Fibroblast of mammary gland (primary cell): Measurements from ENCODE around the gene ANKRD44.
"Not testable (repeated sequence)": the region's sequence is repeated elsewhere in the genome, so short reads cannot be mapped to it uniquely, and the experiment has no call there.

Experiments used
- DNase-seq: peaks from one replicate; pipeline ENCODE4 v3.0.0-alpha.2; 2010; ENCODE audit warnings: low read depth
- H3K4me3 ChIP-seq: 2 replicates; pipeline ENCODE4 v1.5.1; 2011; ENCODE audit warnings: low read depth, mild to moderate bottlenecking, low read length, moderate library complexity; ENCODE audit not compliant: control insufficient read depth
- TF ChIP-seq, protein P1 (sequence below): conservative IDR thresholded peaks from 2 replicates; pipeline ENCODE4 v1.5.1; 2011; ENCODE audit warnings: low read depth, low read length, inconsistent platforms; ENCODE audit not compliant: control insufficient read depth, insufficient read depth

ANKRD44 gene

DNA sequence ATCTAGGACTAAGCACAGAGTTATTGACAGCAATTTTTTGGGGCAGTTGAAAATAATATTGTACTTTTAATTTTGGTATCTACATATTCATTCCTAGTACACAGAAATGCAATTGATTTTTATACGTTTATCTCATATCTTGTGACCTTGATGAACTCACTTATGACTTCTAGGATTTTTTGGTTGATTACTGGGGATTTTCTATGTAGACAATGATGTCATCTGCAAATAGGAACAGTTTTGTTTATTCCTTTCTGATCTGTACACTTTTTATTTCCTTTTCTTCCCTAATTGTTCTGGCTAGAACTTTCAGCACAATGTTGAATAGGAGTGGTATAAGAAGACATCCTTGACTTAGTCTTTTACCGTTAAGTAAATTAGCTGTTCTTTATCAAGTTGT, 240.6 kb downstream of the ANKRD44 start:
- DNase-seq: no peak
- H3K4me3 ChIP-seq: no peak overlapping the region
- TF ChIP-seq, protein P1, sequence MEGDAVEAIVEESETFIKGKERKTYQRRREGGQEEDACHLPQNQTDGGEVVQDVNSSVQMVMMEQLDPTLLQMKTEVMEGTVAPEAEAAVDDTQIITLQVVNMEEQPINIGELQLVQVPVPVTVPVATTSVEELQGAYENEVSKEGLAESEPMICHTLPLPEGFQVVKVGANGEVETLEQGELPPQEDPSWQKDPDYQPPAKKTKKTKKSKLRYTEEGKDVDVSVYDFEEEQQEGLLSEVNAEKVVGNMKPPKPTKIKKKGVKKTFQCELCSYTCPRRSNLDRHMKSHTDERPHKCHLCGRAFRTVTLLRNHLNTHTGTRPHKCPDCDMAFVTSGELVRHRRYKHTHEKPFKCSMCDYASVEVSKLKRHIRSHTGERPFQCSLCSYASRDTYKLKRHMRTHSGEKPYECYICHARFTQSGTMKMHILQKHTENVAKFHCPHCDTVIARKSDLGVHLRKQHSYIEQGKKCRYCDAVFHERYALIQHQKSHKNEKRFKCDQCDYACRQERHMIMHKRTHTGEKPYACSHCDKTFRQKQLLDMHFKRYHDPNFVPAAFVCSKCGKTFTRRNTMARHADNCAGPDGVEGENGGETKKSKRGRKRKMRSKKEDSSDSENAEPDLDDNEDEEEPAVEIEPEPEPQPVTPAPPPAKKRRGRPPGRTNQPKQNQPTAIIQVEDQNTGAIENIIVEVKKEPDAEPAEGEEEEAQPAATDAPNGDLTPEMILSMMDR: no peak

DNA sequence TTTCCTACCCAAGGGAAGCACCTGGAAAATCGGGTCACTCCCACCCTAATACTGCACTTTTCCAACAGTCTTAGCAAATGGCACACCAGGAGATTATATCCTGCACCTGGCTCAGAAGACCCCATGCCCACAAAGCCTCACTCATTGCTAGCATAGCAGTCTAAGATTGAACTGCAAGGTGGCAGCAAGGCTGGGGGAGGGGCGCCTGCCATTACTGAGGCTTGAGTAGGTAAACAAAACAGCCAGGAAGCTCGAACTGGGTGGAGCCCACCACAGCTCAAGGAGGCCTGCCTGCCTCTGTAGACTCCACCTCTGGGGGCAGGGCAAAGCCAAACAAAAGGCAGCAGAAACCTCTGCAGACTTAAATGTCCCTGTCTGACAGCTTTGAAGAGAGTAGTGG, 248.0 kb downstream of the ANKRD44 start:
- DNase-seq, H3K4me3 ChIP-seq: not testable (repeated sequence)

DNA sequence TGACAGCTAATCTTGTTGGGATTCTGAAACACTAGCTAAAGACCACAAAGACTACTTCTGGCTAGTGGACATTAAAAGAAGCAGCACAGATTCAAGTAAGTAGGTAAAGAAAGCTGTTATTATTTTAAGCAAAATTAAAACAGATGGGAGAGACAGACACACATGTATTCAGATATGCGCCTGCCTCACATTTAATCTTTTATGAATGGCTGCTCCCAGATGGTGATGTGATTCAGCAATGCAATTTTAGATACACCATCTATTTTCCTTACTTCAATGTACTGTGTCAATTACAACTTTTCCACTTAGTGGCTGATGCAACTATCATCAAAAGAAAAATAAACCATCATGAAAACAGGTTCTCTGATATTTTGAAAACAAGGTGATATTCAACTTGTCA, 251.1 kb downstream of the ANKRD44 start:
- no peak overlapping the region for H3K4me3 ChIP-seq
- no peak for DNase-seq
- TF ChIP-seq, protein P1: no peak

DNA sequence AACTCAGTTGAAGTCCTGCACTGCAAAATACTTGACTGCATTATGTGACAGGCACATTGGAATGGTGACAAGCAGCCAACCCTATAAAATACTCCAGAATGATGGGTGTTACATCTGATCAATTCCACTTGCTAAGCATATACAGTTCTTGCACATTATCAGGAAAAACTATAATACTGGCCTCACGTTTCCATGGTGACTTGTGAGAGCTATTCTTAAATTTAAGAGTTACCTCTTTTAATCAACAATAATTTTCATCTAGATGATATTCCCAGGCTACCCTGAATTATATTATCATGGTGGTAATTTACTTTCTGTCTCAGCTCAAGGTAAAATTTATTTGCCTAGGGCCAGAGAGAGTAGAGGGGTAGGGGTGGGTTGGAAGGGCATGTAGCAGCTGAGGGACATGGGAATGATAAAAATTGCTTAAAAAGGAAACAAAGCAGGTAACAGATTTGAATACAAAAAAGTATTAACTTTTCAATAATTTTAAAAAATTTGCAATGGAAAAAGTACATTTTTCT, 251.7 kb downstream of the ANKRD44 start:
- TF ChIP-seq, protein P1: no peak
- no peak overlapping the region for H3K4me3 ChIP-seq
- DNase-seq: no peak

DNA sequence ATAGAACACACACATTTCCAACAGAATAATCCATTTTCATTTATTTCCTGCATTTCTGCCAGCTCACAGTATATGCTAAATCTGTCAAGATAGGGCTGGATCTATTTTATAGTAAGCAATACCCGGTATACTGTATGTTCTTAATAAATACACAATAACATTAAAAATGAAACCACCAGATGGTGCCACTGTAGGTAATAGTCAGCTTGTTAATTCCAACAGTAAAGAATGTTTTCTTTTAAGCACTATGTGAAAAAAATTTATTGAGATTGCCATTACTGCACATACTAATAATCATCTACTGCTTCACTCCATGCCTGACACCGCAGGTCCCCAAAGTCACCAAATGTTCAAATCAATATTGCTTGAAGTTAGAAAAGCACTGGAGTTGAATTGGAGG, 252.6 kb downstream of the ANKRD44 start:
- DNase-seq: peak; percentile 14
- no peak overlapping the region for H3K4me3 ChIP-seq
- TF ChIP-seq, protein P1: no peak

DNA sequence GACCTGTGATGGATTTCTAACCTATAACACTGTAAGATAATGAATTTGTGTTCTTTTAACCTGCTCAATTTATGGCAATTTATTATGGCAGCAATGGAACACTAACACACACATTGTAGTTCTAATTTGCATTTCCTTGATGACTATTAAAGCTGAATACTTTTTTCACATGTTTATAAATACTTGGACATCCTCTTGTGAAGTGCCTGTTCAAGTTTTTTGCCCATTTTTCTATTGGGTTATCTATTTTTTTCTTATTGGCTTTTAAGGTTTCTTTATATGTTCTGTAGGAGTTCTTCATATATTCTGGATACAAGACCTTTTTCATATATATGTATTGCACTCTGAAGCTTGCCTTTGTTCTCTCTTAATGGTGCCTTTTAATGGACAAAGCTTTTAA, 255.5 kb downstream of the ANKRD44 start:
- H3K4me3 ChIP-seq: no peak overlapping the region
- DNase-seq: no peak
- TF ChIP-seq, protein P1: no peak

DNA sequence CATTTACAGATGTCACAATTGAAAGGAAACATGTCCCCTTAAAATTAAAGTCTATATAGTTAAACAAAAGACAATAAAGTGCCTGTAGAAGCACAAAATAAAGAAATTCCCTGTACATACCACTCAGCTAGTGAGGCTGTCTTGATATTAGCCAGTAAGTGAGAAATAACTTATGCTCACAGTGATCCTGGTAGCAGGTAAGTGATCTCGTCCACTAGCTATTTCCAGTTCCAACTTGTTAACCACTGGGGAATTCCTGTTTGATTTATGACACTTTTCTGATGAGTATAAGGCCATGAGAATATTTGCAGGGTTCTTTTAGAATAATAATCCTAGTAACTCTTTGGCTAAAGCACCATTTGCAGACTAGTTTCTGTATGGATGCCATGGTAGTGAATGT, 256.1 kb downstream of the ANKRD44 start:
- DNase-seq: peak; percentile 5
- no peak overlapping the region for H3K4me3 ChIP-seq
- TF ChIP-seq, protein P1: no peak
